GM19452 (cell line): ENCODE measurements around the gene FGFR1OP2.
A peak's percentile ranks its signal among the peaks of the same experiment; 100 is the strongest.
"Not testable (repeated sequence)": the region's sequence is repeated elsewhere in the genome, so short reads cannot be mapped to it uniquely, and the experiment has no call there.

Experiments
- ATAC-seq: cut with Tn5 transposase; IDR thresholded peaks from one replicate; pipeline ENCODE4 v1.9.1; 2021; ENCODE audit not compliant: unreplicated experiment

The FGFR1OP2 gene

GRCh38 chr12:26940516-26941214 lies 2.4 kb downstream of the FGFR1OP2 start:
- ATAC-seq, result no peak

DNA sequence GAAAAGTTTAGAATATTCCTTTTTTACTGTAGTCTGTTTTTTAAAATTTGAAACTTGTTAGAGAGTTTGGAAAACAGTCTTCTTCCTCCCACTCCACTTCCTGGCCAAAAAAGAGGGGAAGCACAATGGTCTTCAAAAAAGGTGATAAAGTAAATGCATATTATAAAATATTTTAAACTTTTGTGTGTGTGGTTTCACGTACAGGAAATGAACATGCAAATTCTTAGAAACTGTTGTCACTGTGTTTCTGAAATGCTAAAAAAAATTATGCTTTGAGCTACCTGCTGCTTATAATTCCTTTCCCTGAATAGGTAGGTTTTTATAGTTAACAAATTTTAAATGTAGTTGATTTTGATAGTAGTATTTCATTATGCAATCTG lies 2.9 kb downstream of the FGFR1OP2 start:
- no peak for ATAC-seq

DNA sequence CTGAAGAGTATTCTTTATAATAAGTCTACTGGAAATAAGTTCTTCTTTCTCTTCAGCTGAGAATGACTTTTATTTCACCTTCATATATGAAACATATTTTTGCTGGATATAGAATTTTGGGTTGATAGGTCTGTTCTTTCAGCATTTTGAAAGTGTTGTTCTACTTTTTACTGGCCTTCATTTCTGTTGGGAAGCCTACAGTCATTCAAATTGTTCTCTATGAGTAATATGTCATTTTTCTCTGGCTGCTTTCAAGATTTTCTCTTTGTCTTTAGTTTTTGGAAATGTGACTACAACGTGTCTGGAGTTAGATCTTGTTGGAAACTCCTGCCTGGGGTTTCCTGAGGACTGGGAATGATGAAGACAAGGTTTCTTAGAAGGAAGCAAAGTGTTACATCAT lies 10.0 kb downstream of the FGFR1OP2 start:
- no peak for ATAC-seq

DNA sequence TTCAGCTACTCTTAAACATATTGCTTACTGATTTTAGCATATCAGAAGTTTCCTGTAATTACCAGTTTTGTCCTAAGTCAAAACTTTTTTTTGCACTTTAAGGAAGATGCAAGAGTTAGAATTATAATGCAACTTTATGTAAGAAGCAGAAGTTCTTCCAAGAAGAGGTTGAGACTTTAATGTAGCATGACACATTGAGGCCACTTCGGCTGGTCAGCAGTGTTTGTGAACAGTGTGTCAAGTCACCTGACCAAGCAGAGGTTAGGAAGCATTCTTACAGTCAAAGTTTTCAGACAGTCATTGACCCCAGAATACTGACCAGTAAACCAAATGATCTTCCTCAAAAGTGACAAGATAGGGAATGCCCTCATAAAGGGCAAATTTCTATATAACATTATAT lies 15.2 kb downstream of the FGFR1OP2 start:
- ATAC-seq, result no peak

DNA sequence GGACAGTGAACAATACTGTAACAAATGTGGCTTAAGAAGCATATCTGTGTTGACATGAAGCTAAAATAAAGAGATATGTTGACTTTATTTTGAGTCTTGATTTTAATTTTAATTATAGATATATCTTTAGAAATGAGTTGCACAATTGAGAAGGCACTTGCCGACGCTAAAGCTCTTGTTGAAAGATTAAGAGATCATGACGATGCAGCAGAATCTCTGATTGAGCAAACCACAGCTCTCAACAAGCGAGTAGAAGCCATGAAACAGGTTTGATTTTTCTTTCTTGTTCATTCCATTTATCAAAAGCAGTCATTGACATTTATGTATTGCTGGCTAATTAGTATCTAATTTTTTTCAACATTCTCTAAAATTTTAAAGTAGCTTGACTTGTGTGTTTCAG lies 15.8 kb downstream of the FGFR1OP2 start:
- ATAC-seq, result no peak

GRCh38 chr12:26961391-26961790 lies 23.1 kb downstream of the FGFR1OP2 start:
- ATAC-seq, result not testable (repeated sequence)

- ATAC-seq, result no peak
These were observed 23.5 kb downstream of the FGFR1OP2 start for GRCh38 chr12:26961803-26962202.

GRCh38 chr12:26963413-26963812 lies 25.1 kb downstream of the FGFR1OP2 start:
- no peak for ATAC-seq

GRCh38 chr12:26966842-26967241 lies 28.6 kb downstream of the FGFR1OP2 start:
- no peak for ATAC-seq

GRCh38 chr12:26970136-26970535 lies 31.9 kb downstream of the FGFR1OP2 start:
- ATAC-seq, result no peak

GRCh38 chr12:26971963-26972362 lies 33.7 kb downstream of the FGFR1OP2 start:
- ATAC-seq, result peak; percentile 97

DNA sequence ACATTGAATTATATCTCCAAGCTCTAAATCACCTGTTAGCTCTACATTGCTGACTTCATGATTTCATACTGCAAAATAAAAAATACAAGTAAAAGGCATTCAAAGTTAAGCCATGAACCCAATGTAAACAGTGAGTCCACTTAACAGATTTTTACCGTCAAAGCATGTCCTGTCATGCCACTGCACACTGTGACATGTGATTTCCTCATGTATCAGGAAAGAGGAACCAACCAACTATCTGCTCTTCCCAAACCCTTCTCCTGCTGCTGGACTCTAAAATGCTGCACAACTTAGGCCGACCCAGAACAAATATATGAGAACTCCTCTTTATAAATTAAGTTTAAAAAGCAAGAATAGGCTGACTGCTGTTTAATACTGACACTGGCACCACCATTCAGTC lies 38.4 kb downstream of the FGFR1OP2 start:
- no peak for ATAC-seq

DNA sequence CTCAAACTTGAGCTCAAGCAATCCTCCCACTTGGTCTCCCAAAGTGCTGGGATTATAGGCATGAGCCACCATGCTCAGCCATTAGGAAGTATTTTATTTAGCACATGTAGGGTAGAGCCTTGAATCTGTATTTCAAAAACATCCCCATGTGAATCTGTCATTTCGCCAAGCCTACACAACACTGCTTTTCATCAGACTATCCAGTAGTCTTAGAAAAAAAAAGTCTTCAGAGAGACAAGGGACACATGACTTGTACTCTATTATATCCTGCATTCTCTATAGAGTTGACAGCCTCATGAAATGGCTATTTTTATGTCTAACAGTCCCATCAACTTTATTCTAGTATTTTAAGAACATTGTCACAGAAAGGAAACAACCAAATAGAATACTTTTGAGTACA lies 40.5 kb downstream of the FGFR1OP2 start:
- ATAC-seq, result no peak

GRCh38 chr12:26979733-26980132 lies 41.5 kb downstream of the FGFR1OP2 start:
- no peak for ATAC-seq

GRCh38 chr12:26982866-26983265 lies 44.6 kb downstream of the FGFR1OP2 start:
- ATAC-seq, result no peak

GRCh38 chr12:26987634-26988424 lies 49.6 kb downstream of the FGFR1OP2 start:
- no peak for ATAC-seq

DNA sequence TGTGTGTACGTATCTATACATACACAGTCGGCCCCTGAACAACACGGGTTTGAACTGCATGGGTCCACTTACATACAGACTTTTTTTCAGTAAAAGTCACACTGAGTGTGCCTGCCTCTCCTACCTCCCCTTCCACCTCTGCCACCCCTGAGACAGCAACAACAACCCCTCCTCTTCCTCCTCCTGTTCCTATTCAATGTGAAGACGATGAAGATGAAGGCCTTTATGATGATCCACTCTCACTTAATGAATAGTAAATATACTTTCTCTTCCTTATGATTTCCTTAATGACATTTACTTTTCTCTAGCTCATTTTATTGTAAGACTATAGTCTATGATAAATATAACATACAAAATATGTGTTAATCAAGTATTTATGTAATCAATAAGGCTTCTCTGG lies 50.4 kb downstream of the FGFR1OP2 start:
- ATAC-seq, result no peak

GRCh38 chr12:26989873-26990272 lies 51.6 kb downstream of the FGFR1OP2 start:
- no peak for ATAC-seq

DNA sequence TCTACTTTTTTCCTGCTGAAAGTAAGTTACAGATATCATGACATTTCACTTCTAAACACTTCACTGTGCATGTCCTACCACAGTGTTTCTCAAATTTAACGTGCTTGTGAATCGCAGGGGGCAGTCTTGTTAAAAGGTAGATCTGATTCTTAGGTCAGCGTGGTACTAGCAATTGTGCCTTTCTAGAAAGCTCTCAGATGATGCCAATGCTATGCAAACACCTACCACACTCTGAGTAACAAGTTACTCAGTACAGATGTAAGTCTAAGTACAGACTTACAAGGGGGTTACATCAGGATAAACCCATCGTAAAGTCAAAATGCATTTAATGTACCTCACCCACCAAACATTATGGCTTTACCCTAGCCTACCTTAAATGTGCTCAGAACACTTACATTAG lies 53.6 kb downstream of the FGFR1OP2 start:
- no peak for ATAC-seq

DNA sequence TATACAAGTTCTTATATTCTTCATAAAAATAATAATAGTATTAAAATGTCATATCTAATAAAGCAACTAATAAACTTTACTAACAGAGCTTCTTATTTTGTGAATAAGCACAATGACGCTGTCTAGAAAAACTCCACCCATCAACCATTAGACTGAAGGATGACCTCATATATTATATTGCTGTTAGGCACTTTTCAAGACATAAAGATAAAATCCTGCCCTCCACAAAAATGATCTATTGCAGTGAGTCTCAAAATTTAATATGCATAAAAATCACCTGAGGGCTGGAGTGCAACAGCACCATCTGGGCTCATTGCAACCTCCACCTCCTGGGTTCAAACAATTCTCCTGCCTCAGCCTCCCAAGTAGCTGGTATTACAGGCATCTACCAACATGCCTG lies 55.8 kb downstream of the FGFR1OP2 start:
- ATAC-seq, result no peak

DNA sequence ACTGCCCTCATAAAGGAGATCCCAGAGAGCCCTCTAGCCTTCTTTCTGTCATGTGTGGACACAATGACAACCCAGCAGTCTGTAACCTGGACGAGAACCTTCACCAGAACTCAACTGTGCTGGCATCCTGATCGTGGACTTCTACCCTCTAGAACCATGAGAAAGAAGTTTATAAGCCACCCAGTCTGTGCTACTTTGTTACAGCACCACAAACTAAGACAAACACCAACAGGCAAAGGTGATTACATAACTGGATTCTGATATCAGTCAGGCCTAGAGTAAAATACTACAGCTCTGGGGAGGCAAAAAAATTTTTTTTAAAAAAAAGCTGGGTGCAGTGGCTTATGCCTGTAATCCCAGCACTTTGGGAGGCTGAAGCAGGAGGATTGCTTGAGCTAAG lies 57.4 kb downstream of the FGFR1OP2 start:
- no peak for ATAC-seq

- ATAC-seq, result no peak
These were observed 58.7 kb downstream of the FGFR1OP2 start for GRCh38 chr12:26997003-26997402.

GRCh38 chr12:27000961-27001360 lies 62.7 kb downstream of the FGFR1OP2 start:
- no peak for ATAC-seq
